ENCODE measurements around the gene SPPL3.

Gene SPPL3

GRCh38 chr12:120872487-120872886, 31.7 kb downstream of the SPPL3 start:
- DNase-seq = no peak
- Mint-ChIP-seq H3K4me3 (no peak overlapping the region), H3K4me1 (ENCODE audit: low read depth) (peaks cover 56% of the 10 kb centered on the region), H3K27ac (no peak overlapping the region), H3K36me3 (ENCODE audit: low read depth) (peaks cover 18% of the 10 kb centered on the region), H3K9me3 (no peaks in the 10 kb centered on the region), H3K27me3 (no peaks in the 10 kb centered on the region)

GRCh38 chr12:120870415-120870814, 33.7 kb downstream of the SPPL3 start:
- Mint-ChIP-seq H3K9me3 (no peaks in the 10 kb centered on the region), H3K36me3 (ENCODE audit: low read depth) (peaks cover 19% of the 10 kb centered on the region), H3K27me3 (no peaks in the 10 kb centered on the region), H3K4me3 (no peak overlapping the region), H3K27ac (peak overlapping the region; percentile 18), H3K4me1 (ENCODE audit: low read depth) (peaks cover 55% of the 10 kb centered on the region)
- DNase-seq = no peak

GRCh38 chr12:120869376-120869775, 34.8 kb downstream of the SPPL3 start:
- H3K36me3 Mint-ChIP-seq (ENCODE audit: low read depth) = peaks cover 16% of the 10 kb centered on the region
- H3K27ac Mint-ChIP-seq = no peak overlapping the region
- no peaks in the 10 kb centered on the region for H3K27me3 Mint-ChIP-seq
- no peak overlapping the region for H3K4me3 Mint-ChIP-seq
- no peaks in the 10 kb centered on the region for H3K9me3 Mint-ChIP-seq
- DNase-seq = no peak
- peaks cover 56% of the 10 kb centered on the region for H3K4me1 Mint-ChIP-seq (ENCODE audit: low read depth)

GRCh38 chr12:120866108-120866507, 38.0 kb downstream of the SPPL3 start:
- peaks cover 55% of the 10 kb centered on the region for H3K4me1 Mint-ChIP-seq (ENCODE audit: low read depth)
- H3K36me3 Mint-ChIP-seq (ENCODE audit: low read depth) = peaks cover 11% of the 10 kb centered on the region
- H3K9me3 Mint-ChIP-seq = no peaks in the 10 kb centered on the region
- no peak for DNase-seq
- H3K27ac Mint-ChIP-seq = no peak overlapping the region
- no peak overlapping the region for H3K4me3 Mint-ChIP-seq
- no peaks in the 10 kb centered on the region for H3K27me3 Mint-ChIP-seq

- H3K36me3 Mint-ChIP-seq (ENCODE audit: low read depth) = peaks cover 11% of the 10 kb centered on the region
- no peak overlapping the region for H3K4me3 Mint-ChIP-seq
- no peaks in the 10 kb centered on the region for H3K9me3 Mint-ChIP-seq
- DNase-seq = no peak
- no peaks in the 10 kb centered on the region for H3K27me3 Mint-ChIP-seq
- H3K4me1 Mint-ChIP-seq (ENCODE audit: low read depth) = peaks cover 51% of the 10 kb centered on the region
- H3K27ac Mint-ChIP-seq = peak overlapping the region; percentile 38
These were observed 39.1 kb downstream of the SPPL3 start for GRCh38 chr12:120865098-120865497.

GRCh38 chr12:120862664-120863063, 41.5 kb downstream of the SPPL3 start:
- no peak for DNase-seq
- no peak overlapping the region for H3K27ac Mint-ChIP-seq

GRCh38 chr12:120861074-120861795, 42.9 kb downstream of the SPPL3 start:
- H3K9me3 Mint-ChIP-seq = peaks cover 5% of the 10 kb centered on the region
- no peak overlapping the region for H3K4me3 Mint-ChIP-seq
- DNase-seq = no peak
- no peaks in the 10 kb centered on the region for H3K27me3 Mint-ChIP-seq
- no peak overlapping the region for H3K27ac Mint-ChIP-seq
- peaks cover 58% of the 10 kb centered on the region for H3K4me1 Mint-ChIP-seq (ENCODE audit: low read depth)
- H3K36me3 Mint-ChIP-seq (ENCODE audit: low read depth) = peaks cover 17% of the 10 kb centered on the region

More at GRCh38 chr12:120862664-120863063, 41.5 kb downstream of the SPPL3 start:
- Mint-ChIP-seq H3K4me3 (no peak overlapping the region), H3K4me1 (ENCODE audit: low read depth) (peaks cover 50% of the 10 kb centered on the region), H3K36me3 (ENCODE audit: low read depth) (peaks cover 16% of the 10 kb centered on the region), H3K9me3 (peaks cover 5% of the 10 kb centered on the region), H3K27me3 (no peaks in the 10 kb centered on the region)

- Mint-ChIP-seq H3K4me1 (ENCODE audit: low read depth) (peaks cover 60% of the 10 kb centered on the region), H3K27ac (peak overlapping the region; percentile 41), H3K36me3 (ENCODE audit: low read depth) (peaks cover 16% of the 10 kb centered on the region), H3K27me3 (no peaks in the 10 kb centered on the region), H3K4me3 (no peak overlapping the region), H3K9me3 (peaks cover 5% of the 10 kb centered on the region)
- DNase-seq = no peak
These were observed 45.7 kb downstream of the SPPL3 start for GRCh38 chr12:120858306-120859088.

GRCh38 chr12:120856980-120857379, 47.2 kb downstream of the SPPL3 start:
- H3K4me1 Mint-ChIP-seq (ENCODE audit: low read depth) = peaks cover 56% of the 10 kb centered on the region
- DNase-seq = no peak
- peak overlapping the region; percentile 53 for H3K27ac Mint-ChIP-seq
- peaks cover 5% of the 10 kb centered on the region for H3K9me3 Mint-ChIP-seq
- H3K27me3 Mint-ChIP-seq = no peaks in the 10 kb centered on the region
- peaks cover 16% of the 10 kb centered on the region for H3K36me3 Mint-ChIP-seq (ENCODE audit: low read depth)
- H3K4me3 Mint-ChIP-seq = no peak overlapping the region

- no peaks in the 10 kb centered on the region for H3K27me3 Mint-ChIP-seq
- peaks cover 5% of the 10 kb centered on the region for H3K9me3 Mint-ChIP-seq
- peaks cover 58% of the 10 kb centered on the region for H3K4me1 Mint-ChIP-seq (ENCODE audit: low read depth)
- no peak for DNase-seq
- H3K36me3 Mint-ChIP-seq (ENCODE audit: low read depth) = peaks cover 16% of the 10 kb centered on the region
- H3K27ac Mint-ChIP-seq = peak overlapping the region; percentile 79
- no peak overlapping the region for H3K4me3 Mint-ChIP-seq
These were observed 48.2 kb downstream of the SPPL3 start for GRCh38 chr12:120855823-120856588.

- no peak for DNase-seq
- Mint-ChIP-seq H3K9me3 (peaks cover 5% of the 10 kb centered on the region), H3K4me1 (ENCODE audit: low read depth) (peaks cover 68% of the 10 kb centered on the region), H3K36me3 (ENCODE audit: low read depth) (peaks cover 16% of the 10 kb centered on the region), H3K27ac (no peak overlapping the region), H3K27me3 (no peaks in the 10 kb centered on the region), H3K4me3 (no peak overlapping the region)
These were observed 49.4 kb downstream of the SPPL3 start for GRCh38 chr12:120854804-120855203.

GRCh38 chr12:120853188-120853587, 51.0 kb downstream of the SPPL3 start:
- Mint-ChIP-seq H3K27me3 (no peaks in the 10 kb centered on the region), H3K9me3 (no peaks in the 10 kb centered on the region), H3K4me3 (no peak overlapping the region), H3K4me1 (ENCODE audit: low read depth) (peaks cover 73% of the 10 kb centered on the region), H3K27ac (no peak overlapping the region), H3K36me3 (ENCODE audit: low read depth) (peaks cover 4% of the 10 kb centered on the region)
- DNase-seq = no peak

- Mint-ChIP-seq H3K4me1 (ENCODE audit: low read depth) (peaks cover 72% of the 10 kb centered on the region), H3K27ac (no peak overlapping the region), H3K4me3 (no peak overlapping the region), H3K9me3 (no peaks in the 10 kb centered on the region), H3K27me3 (no peaks in the 10 kb centered on the region), H3K36me3 (ENCODE audit: low read depth) (peaks cover 2% of the 10 kb centered on the region)
- DNase-seq = no peak
These were observed 52.2 kb downstream of the SPPL3 start for GRCh38 chr12:120851944-120852343.

- peaks cover 2% of the 10 kb centered on the region for H3K36me3 Mint-ChIP-seq (ENCODE audit: low read depth)
- DNase-seq = no peak
- H3K27ac Mint-ChIP-seq = no peak overlapping the region
- H3K27me3 Mint-ChIP-seq = no peaks in the 10 kb centered on the region
- no peaks in the 10 kb centered on the region for H3K9me3 Mint-ChIP-seq
- H3K4me1 Mint-ChIP-seq (ENCODE audit: low read depth) = peaks cover 70% of the 10 kb centered on the region
- no peak overlapping the region for H3K4me3 Mint-ChIP-seq
These were observed 52.7 kb downstream of the SPPL3 start for GRCh38 chr12:120851444-120851843.
